ENCODE measurements around the gene RAD50.

- TF ChIP-seq CTCF (IDR thresholded peaks at IDR 0.05) (no peak), POLR2A (IDR thresholded peaks at IDR 0.05) (no peak)
Measured at GRCh38 chr5:132673488-132673887, 116.7 kb downstream of the RAD50 start.
